GM23248 (cell line): ENCODE results near the gene ITPKB.

Source experiments
- EZH2 ChIP-seq: fragments of 200-600 bp; sonication (generic); IDR thresholded peaks from 2 replicates; pipeline ENCODE4 v1.6.1; 2018; ENCODE audit warnings: antibody characterized with exemption, mild to moderate bottlenecking; ENCODE audit not compliant: insufficient read depth, poor library complexity, severe bottlenecking
- EZH2phosphoT487 ChIP-seq: fragments of 200-600 bp; sonication (generic); IDR thresholded peaks from 2 replicates; pipeline ENCODE4 v1.6.1; 2018; ENCODE audit warnings: antibody characterized with exemption, moderate library complexity, mild to moderate bottlenecking, low read depth; ENCODE audit not compliant: insufficient read depth

- TF ChIP-seq EZH2, result no peak
- no peak for TF ChIP-seq EZH2phosphoT487
Observed at GRCh38 chr1:226588484-226588883, 150.6 kb downstream of the ITPKB start.
